ENCODE data around the gene CPNE1. TPM values are rescaled to one million over a fixed set of nuclear protein-coding genes. Genes with fewer than 3 reads are reported as not detected.

CPNE1 gene
- total RNA-seq, 4 donors from 2014 or later, result 84.9 to 201 (median 127) TPM

DNA sequence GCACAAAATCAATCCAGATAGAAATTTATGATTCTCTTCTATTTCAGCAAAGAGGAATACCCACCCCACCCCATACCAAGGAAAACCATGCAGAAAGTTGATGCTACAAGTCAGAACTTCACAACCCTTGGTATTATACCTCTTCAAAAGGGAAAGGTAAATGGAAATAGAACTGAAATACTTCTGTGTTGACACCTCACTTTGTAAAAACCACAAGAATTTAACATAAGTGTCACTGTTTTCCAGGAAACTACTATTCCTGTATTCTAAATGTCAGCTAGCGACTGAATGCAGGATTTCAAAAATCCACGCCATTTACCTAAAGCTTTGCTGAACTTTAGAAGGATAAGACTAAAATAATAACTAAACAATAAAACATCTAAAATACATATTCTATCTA is 3.6 kb downstream of the CPNE1 start:
- H3K27me3 ChIP-seq, result no peaks in the 10 kb centered on the region
- no peak for DNase-seq
- H3K4me3 ChIP-seq, result no peak overlapping the region
- H3K27ac ChIP-seq, result no peak overlapping the region
- peaks cover 0 to 44% (median 11%) of the 10 kb centered on the region in 4 donors for H3K4me1 ChIP-seq
- TF ChIP-seq POLR2A (IDR thresholded peaks at IDR 0.05), result no peak
- TF ChIP-seq, protein P1, sequence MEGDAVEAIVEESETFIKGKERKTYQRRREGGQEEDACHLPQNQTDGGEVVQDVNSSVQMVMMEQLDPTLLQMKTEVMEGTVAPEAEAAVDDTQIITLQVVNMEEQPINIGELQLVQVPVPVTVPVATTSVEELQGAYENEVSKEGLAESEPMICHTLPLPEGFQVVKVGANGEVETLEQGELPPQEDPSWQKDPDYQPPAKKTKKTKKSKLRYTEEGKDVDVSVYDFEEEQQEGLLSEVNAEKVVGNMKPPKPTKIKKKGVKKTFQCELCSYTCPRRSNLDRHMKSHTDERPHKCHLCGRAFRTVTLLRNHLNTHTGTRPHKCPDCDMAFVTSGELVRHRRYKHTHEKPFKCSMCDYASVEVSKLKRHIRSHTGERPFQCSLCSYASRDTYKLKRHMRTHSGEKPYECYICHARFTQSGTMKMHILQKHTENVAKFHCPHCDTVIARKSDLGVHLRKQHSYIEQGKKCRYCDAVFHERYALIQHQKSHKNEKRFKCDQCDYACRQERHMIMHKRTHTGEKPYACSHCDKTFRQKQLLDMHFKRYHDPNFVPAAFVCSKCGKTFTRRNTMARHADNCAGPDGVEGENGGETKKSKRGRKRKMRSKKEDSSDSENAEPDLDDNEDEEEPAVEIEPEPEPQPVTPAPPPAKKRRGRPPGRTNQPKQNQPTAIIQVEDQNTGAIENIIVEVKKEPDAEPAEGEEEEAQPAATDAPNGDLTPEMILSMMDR (IDR thresholded peaks at IDR 0.05), result no peak
- H3K9me3 ChIP-seq, result no peaks in the 10 kb centered on the region
- peaks cover 0 to 5% (median 0%) of the 10 kb centered on the region in 3 donors for H3K36me3 ChIP-seq

DNA sequence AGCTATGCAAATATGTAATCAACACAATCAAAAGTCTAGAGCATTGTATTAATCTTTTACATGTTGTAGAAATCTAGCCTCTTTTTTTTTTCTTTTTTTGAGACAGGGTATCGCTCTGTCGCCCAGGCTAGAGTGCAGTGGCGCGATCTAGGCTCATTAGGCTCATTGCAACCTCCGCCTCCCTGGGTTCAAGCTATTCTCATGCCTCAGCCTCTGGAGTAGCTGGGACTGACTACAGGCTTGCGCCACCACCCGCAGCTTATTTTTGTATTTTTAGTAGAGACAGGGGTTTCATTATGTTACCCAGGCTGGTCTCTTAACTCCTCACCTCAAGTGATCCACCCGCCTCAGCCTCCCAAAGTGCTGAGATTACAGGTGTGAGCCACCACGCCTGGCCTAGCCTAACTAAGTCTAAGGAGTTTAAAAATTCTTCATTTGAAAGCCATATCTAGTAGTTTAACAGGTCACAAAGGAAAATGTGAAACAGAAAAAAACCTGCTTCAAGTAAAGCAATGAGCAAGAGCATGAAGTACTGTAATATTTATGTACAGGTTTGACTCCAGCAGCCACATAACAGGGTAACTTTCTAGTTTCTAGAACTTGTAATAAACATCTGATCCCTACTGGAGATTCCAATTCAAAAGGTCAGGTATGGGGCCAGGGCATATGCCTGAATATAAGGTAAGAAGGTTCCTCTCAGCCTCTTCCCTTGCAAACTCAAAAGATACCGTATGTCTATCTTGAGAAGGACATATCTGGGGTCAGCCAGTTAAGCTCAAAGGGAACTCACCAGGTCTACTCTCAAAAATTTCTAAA is 4.4 kb downstream of the CPNE1 start:
- H3K4me1 ChIP-seq, result peaks cover 0 to 44% (median 11%) of the 10 kb centered on the region in 4 donors
- no peak overlapping the region for H3K27ac ChIP-seq
- H3K9me3 ChIP-seq, result no peaks in the 10 kb centered on the region
- no peak for DNase-seq
- no peak overlapping the region for H3K4me3 ChIP-seq
- TF ChIP-seq POLR2A (IDR thresholded peaks at IDR 0.05), result no peak
- TF ChIP-seq, protein P1 (IDR thresholded peaks at IDR 0.05), result no peak
- no peaks in the 10 kb centered on the region for H3K27me3 ChIP-seq
- peaks cover 0 to 7% (median 0%) of the 10 kb centered on the region in 3 donors for H3K36me3 ChIP-seq

DNA sequence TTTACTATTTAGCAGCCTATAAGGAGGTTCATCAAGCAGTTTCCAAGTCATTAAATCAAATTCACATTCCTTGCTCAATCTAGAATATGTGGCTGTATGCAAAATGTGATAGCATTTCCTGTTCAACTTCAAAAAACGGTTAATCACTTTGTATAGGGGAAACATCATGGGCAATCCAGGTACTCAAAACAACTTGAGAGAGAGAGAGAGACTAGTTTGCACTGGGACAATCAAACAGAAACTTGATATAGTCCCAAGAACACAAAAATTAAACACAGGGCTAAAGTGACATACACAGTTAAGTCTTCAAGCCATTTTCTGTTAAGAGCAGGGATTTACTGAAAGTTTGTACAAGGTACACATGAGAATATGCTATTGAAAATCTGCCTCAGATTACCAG is 7.4 kb downstream of the CPNE1 start:
- peaks cover 0 to 36% (median 0%) of the 10 kb centered on the region in 3 donors for H3K36me3 ChIP-seq
- no peak overlapping the region for H3K4me3 ChIP-seq
- no peak overlapping the region for H3K27ac ChIP-seq
- no peak for DNase-seq
- peaks cover 0 to 35% (median 5%) of the 10 kb centered on the region in 4 donors for H3K4me1 ChIP-seq
- no peaks in the 10 kb centered on the region for H3K9me3 ChIP-seq
- TF ChIP-seq, protein P1 (IDR thresholded peaks at IDR 0.05), result no peak
- TF ChIP-seq POLR2A (IDR thresholded peaks at IDR 0.05), result no peak
- no peaks in the 10 kb centered on the region for H3K27me3 ChIP-seq

DNA sequence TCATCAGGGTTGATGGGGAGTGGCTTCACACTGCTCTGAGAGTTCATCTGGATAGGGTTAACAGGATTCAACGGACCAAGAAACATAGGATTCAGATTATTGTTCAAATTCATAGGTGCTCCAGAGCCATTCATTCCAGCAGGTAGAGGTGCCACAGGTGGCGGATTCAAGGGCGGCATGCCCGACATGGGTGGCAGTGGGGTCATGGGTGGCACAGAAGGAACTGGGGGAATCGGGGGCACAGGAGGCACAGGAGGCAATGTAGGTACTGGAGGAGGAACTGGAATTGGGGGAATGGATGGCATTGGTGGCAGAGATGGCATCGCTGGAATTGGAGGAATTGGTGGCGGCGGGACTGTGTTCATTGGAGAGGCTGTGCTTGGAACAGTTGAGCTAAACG is 10.3 kb downstream of the CPNE1 start:
- no peak for TF ChIP-seq POLR2A (IDR thresholded peaks at IDR 0.05)
- Histone ChIP-seq H3K4me1 (peaks cover 0 to 14% (median 2%) of the 10 kb centered on the region in 4 donors), H3K36me3 (peaks cover 0 to 36% (median 0%) of the 10 kb centered on the region in 3 donors), H3K4me3 (no peak overlapping the region), H3K9me3 (no peaks in the 10 kb centered on the region), H3K27me3 (no peaks in the 10 kb centered on the region), H3K27ac (no peak overlapping the region)
- no peak for DNase-seq

DNA sequence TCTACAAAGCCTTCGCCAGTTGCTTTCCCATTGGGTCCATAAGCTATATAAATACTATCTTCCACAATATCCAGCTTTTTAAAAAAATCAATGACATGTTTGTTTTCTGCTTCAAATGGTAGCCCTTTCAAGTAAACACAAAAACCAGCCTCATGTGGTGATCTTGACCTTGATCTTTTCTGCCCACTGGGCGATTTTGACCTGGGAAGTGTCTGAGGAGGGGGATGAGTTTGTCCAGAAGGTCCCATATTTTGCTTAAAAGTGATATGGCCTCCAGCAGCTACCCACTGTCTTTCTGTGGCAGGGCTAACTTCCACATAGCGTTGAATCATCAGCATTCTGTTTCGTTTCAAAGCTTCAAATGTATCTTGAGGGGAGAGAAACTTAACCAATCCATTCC is 10.8 kb downstream of the CPNE1 start:
- H3K4me1 ChIP-seq, result peaks cover 0 to 14% (median 2%) of the 10 kb centered on the region in 4 donors
- no peak overlapping the region for H3K27ac ChIP-seq
- peaks cover 0 to 36% (median 0%) of the 10 kb centered on the region in 3 donors for H3K36me3 ChIP-seq
- no peaks in the 10 kb centered on the region for H3K9me3 ChIP-seq
- no peak overlapping the region for H3K4me3 ChIP-seq
- no peaks in the 10 kb centered on the region for H3K27me3 ChIP-seq
- DNase-seq, result no peak
- TF ChIP-seq, protein P1 (IDR thresholded peaks at IDR 0.05), result no peak
- TF ChIP-seq POLR2A (IDR thresholded peaks at IDR 0.05), result no peak

DNA sequence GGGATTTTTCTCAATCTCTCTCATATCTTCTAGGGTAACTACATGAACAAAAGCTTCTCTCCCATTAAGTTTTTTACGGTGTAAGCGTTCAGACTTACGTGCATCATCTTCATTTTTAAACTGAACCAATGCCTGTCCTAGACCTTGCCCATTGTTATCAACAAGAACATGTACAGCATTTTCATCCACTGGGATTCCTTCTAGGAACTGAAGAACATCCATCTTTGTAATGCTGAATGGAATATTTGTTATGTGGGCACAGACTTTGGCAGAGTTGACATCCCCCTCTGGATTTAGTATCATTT is 11.3 kb downstream of the CPNE1 start:
- Histone ChIP-seq H3K4me1 (peaks cover 0 to 14% (median under 1%) of the 10 kb centered on the region in 4 donors), H3K27ac (no peak overlapping the region), H3K9me3 (no peaks in the 10 kb centered on the region), H3K27me3 (no peaks in the 10 kb centered on the region), H3K4me3 (no peak overlapping the region), H3K36me3 (peaks cover 0 to 36% (median 0%) of the 10 kb centered on the region in 3 donors)
- no peak for DNase-seq
- TF ChIP-seq POLR2A (IDR thresholded peaks at IDR 0.05), result no peak
- TF ChIP-seq, protein P1 (IDR thresholded peaks at IDR 0.05), result no peak

Measured in Peyer's patch (tissue), 4 donors.